ENCODE results near the gene MYH7B.

Gene MYH7B

GRCh38 chr20:34994509-34995131 lies 39.0 kb downstream of the MYH7B start:
- Mint-ChIP-seq H3K4me3 (no peak overlapping the region), H3K9me3 (no peaks in the 10 kb centered on the region), H3K27ac (no peak overlapping the region), H3K36me3 (ENCODE audit: low read depth) (peaks cover 34% of the 10 kb centered on the region), H3K27me3 (ENCODE audit: low read depth, poor library complexity) (no peaks in the 10 kb centered on the region), H3K4me1 (peaks cover 7% of the 10 kb centered on the region)
- no peak for DNase-seq
- no peak for TF ChIP-seq CTCF (IDR thresholded peaks at IDR 0.05)

GRCh38 chr20:34995192-34995591 lies 39.5 kb downstream of the MYH7B start:
- no peak for TF ChIP-seq CTCF (IDR thresholded peaks at IDR 0.05)
- Mint-ChIP-seq H3K27me3 (ENCODE audit: low read depth, poor library complexity) (no peaks in the 10 kb centered on the region), H3K36me3 (ENCODE audit: low read depth) (peaks cover 34% of the 10 kb centered on the region), H3K9me3 (no peaks in the 10 kb centered on the region), H3K4me3 (no peak overlapping the region), H3K4me1 (peaks cover 7% of the 10 kb centered on the region), H3K27ac (no peak overlapping the region)
- DNase-seq: no peak

GRCh38 chr20:34995696-34996095 lies 40.0 kb downstream of the MYH7B start:
- no peak for TF ChIP-seq CTCF (IDR thresholded peaks at IDR 0.05)
- no peak for DNase-seq
- H3K27me3 Mint-ChIP-seq (ENCODE audit: low read depth, poor library complexity): no peaks in the 10 kb centered on the region
- H3K9me3 Mint-ChIP-seq: no peaks in the 10 kb centered on the region
- no peak overlapping the region for H3K27ac Mint-ChIP-seq
- H3K4me3 Mint-ChIP-seq: no peak overlapping the region
- peaks cover 7% of the 10 kb centered on the region for H3K4me1 Mint-ChIP-seq
- peaks cover 35% of the 10 kb centered on the region for H3K36me3 Mint-ChIP-seq (ENCODE audit: low read depth)

GRCh38 chr20:34996243-34997028 lies 40.8 kb downstream of the MYH7B start:
- Mint-ChIP-seq H3K36me3 (ENCODE audit: low read depth) (peaks cover 34% of the 10 kb centered on the region), H3K4me1 (peaks cover under 1% of the 10 kb centered on the region), H3K27me3 (ENCODE audit: low read depth, poor library complexity) (no peaks in the 10 kb centered on the region), H3K27ac (peak overlapping the region; percentile 44), H3K4me3 (no peak overlapping the region), H3K9me3 (no peaks in the 10 kb centered on the region)
- DNase-seq: no peak
- TF ChIP-seq CTCF (IDR thresholded peaks at IDR 0.05): no peak

GRCh38 chr20:34997131-34997561 lies 41.5 kb downstream of the MYH7B start:
- H3K9me3 Mint-ChIP-seq: no peaks in the 10 kb centered on the region
- no peak overlapping the region for H3K27ac Mint-ChIP-seq
- H3K27me3 Mint-ChIP-seq (ENCODE audit: low read depth, poor library complexity): no peaks in the 10 kb centered on the region
- TF ChIP-seq CTCF (IDR thresholded peaks at IDR 0.05): no peak
- H3K36me3 Mint-ChIP-seq (ENCODE audit: low read depth): peaks cover 30% of the 10 kb centered on the region
- DNase-seq: no peak
- H3K4me3 Mint-ChIP-seq: no peak overlapping the region
- no peaks in the 10 kb centered on the region for H3K4me1 Mint-ChIP-seq
